ENCODE results near the gene DIRAS2.

DIRAS2 gene

DNA sequence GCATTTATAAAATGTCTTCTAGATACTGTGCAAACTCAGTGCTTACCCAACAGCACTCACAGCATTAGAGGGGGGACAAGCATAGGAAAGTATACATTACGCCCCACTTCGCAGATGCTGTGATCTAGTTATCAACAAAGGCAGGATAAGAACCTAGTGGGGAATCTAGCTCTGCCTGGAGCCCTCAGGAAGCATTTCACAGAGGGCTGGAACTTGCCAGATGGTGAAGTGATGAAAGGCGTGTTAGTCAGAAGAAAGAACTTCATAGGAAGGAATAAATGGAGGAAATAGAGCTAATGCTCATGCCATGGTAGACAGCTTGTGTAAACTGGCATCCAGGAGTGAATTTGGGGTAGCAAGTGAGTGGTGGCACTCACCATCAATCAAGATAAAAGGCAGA, 25.8 kb downstream of the DIRAS2 start:
- no peak overlapping the region for H3K27ac ChIP-seq (ENCODE audit: low read depth, low read length)
- no peak overlapping the region for H3K23ac ChIP-seq (ENCODE audit: low read length)
- no peaks in the 10 kb centered on the region for H3K27me3 ChIP-seq (ENCODE audit: insufficient read depth, low read length)
- H2BK120ac ChIP-seq (ENCODE audit: insufficient read depth, low read length, poor library complexity) = no peak overlapping the region
- H2AK5ac ChIP-seq (ENCODE audit: low read length) = no peak overlapping the region
- H3K79me2 ChIP-seq (ENCODE audit: control insufficient read depth, insufficient read depth, low read length, poor library complexity) = no peaks in the 10 kb centered on the region
- H2BK12ac ChIP-seq (ENCODE audit: low read length) = no peak overlapping the region
- H3K9ac ChIP-seq (ENCODE audit: low read length) = no peak overlapping the region
- no peak overlapping the region for H2BK5ac ChIP-seq (ENCODE audit: low read depth, low read length, poor library complexity)
- no peaks in the 10 kb centered on the region for H3K36me3 ChIP-seq (ENCODE audit: control insufficient read depth in 1 of 2, insufficient read depth in 2 of 2, low read length in 2 of 2)
- DNase-seq = peak in 1 of 2 donors; percentile 63
- H3K18ac ChIP-seq (ENCODE audit: low read length) = no peak overlapping the region
- no peaks in the 10 kb centered on the region for H3K79me1 ChIP-seq (ENCODE audit: low read length)
- no peak overlapping the region for H3K4me2 ChIP-seq (ENCODE audit: low read length)
- H4K91ac ChIP-seq (ENCODE audit: low read depth, low read length) = no peak overlapping the region
- no peak overlapping the region for H2AFZ ChIP-seq (ENCODE audit: insufficient read depth, low read length, poor library complexity)
- no peak overlapping the region for H4K12ac ChIP-seq (ENCODE audit: low read depth, low read length)
- H3K4me3 ChIP-seq (ENCODE audit: low read depth, low read length) = no peak overlapping the region
- H3K4ac ChIP-seq (ENCODE audit: low read depth, low read length) = no peak overlapping the region
- no peak overlapping the region for H4K8ac ChIP-seq (ENCODE audit: low read depth, low read length)
- H3K14ac ChIP-seq (ENCODE audit: low read length) = no peak overlapping the region
- WGBS (ENCODE audit: extremely low coverage, insufficient coverage, insufficient read length) = no CpG with 5 or more reads among the region's 3 CpGs
- no peaks in the 10 kb centered on the region for H3K9me3 ChIP-seq (ENCODE audit: insufficient read depth, low read depth, low read length)
- H3K4me1 ChIP-seq (ENCODE audit: control insufficient read depth in 1 of 2, insufficient read depth in 2 of 2, low read length in 2 of 2) = no peaks in the 10 kb centered on the region

DNA sequence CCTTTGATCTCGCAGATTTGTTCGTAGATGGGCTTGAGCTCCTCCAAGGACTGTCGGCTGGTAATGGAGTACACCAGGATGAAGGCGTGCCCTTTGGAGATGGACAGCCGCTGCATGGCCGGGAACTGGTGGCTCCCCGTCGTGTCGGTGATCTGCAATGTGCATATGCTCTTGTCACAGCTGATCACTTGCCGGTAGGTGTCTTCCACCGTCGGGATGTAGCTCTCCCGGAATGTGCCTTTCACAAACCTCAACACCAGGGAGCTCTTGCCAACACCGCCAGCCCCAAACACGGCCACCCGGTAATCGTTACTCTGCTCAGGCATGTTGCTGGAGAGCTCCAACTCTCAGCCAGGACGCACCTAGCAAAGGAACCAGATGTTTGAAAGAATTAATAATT, 29.1 kb downstream of the DIRAS2 start:
- H3K9ac ChIP-seq (ENCODE audit: low read length) = no peak overlapping the region
- no peak for DNase-seq
- no peak overlapping the region for H4K8ac ChIP-seq (ENCODE audit: low read depth, low read length)
- H3K23ac ChIP-seq (ENCODE audit: low read length) = no peak overlapping the region
- no peak overlapping the region for H3K18ac ChIP-seq (ENCODE audit: low read length)
- no peak overlapping the region for H2BK120ac ChIP-seq (ENCODE audit: insufficient read depth, low read length, poor library complexity)
- H3K4ac ChIP-seq (ENCODE audit: low read depth, low read length) = no peak overlapping the region
- no peak overlapping the region for H2BK12ac ChIP-seq (ENCODE audit: low read length)
- H3K27ac ChIP-seq (ENCODE audit: low read depth, low read length) = no peak overlapping the region
- no peak overlapping the region for H3K14ac ChIP-seq (ENCODE audit: low read length)
- H3K4me2 ChIP-seq (ENCODE audit: low read length) = no peak overlapping the region
- H3K4me3 ChIP-seq (ENCODE audit: low read depth, low read length) = no peak overlapping the region
- no peaks in the 10 kb centered on the region for H3K79me1 ChIP-seq (ENCODE audit: low read length)
- no peaks in the 10 kb centered on the region for H3K36me3 ChIP-seq (ENCODE audit: control insufficient read depth in 1 of 2, insufficient read depth in 2 of 2, low read length in 2 of 2)
- H4K12ac ChIP-seq (ENCODE audit: low read depth, low read length) = no peak overlapping the region
- H4K91ac ChIP-seq (ENCODE audit: low read depth, low read length) = no peak overlapping the region
- H3K27me3 ChIP-seq (ENCODE audit: insufficient read depth, low read length) = no peaks in the 10 kb centered on the region
- no peak overlapping the region for H2AFZ ChIP-seq (ENCODE audit: insufficient read depth, low read length, poor library complexity)
- H3K9me3 ChIP-seq (ENCODE audit: insufficient read depth, low read depth, low read length) = no peaks in the 10 kb centered on the region
- no peak overlapping the region for H2AK5ac ChIP-seq (ENCODE audit: low read length)
- H3K79me2 ChIP-seq (ENCODE audit: control insufficient read depth, insufficient read depth, low read length, poor library complexity) = no peaks in the 10 kb centered on the region
- no peaks in the 10 kb centered on the region for H3K4me1 ChIP-seq (ENCODE audit: control insufficient read depth in 1 of 2, insufficient read depth in 2 of 2, low read length in 2 of 2)
- WGBS (ENCODE audit: extremely low coverage, insufficient coverage, insufficient read length) = no CpG with 5 or more reads among the region's 18 CpGs
- no peak overlapping the region for H2BK5ac ChIP-seq (ENCODE audit: low read depth, low read length, poor library complexity)

DNA sequence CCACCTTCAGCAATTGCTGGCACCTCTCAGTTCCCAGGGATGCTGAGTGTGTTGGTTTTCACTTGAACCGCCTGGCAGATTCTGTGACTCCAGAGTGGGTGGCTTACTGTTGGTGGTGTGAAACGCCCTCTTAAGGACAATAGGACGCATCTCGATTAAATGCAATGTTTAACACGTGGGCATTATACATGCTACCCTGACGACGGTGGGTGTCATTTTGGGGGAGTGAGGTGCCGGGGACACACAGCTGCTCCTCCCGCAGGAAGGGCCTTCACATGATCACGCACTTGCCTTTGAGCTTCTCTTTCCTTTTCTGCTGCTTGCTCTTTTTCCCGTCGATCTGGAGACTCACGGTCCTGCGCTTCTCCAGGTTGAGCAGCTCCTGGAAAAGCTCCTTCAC, 29.7 kb downstream of the DIRAS2 start:
- Histone ChIP-seq H3K9me3 (ENCODE audit: insufficient read depth, low read depth, low read length) (no peaks in the 10 kb centered on the region), H3K4ac (ENCODE audit: low read depth, low read length) (no peak overlapping the region), H2BK5ac (ENCODE audit: low read depth, low read length, poor library complexity) (no peak overlapping the region), H3K23ac (ENCODE audit: low read length) (no peak overlapping the region), H4K91ac (ENCODE audit: low read depth, low read length) (no peak overlapping the region), H3K4me3 (ENCODE audit: low read depth, low read length) (no peak overlapping the region), H3K4me1 (ENCODE audit: control insufficient read depth in 1 of 2, insufficient read depth in 2 of 2, low read length in 2 of 2) (no peaks in the 10 kb centered on the region), H2BK120ac (ENCODE audit: insufficient read depth, low read length, poor library complexity) (no peak overlapping the region), H3K18ac (ENCODE audit: low read length) (no peak overlapping the region), H3K9ac (ENCODE audit: low read length) (no peak overlapping the region), H3K4me2 (ENCODE audit: low read length) (no peak overlapping the region), H3K79me1 (ENCODE audit: low read length) (no peaks in the 10 kb centered on the region), H3K36me3 (ENCODE audit: control insufficient read depth in 1 of 2, insufficient read depth in 2 of 2, low read length in 2 of 2) (no peaks in the 10 kb centered on the region), H3K27me3 (ENCODE audit: insufficient read depth, low read length) (no peaks in the 10 kb centered on the region), H2AFZ (ENCODE audit: insufficient read depth, low read length, poor library complexity) (no peak overlapping the region), H2BK12ac (ENCODE audit: low read length) (no peak overlapping the region), H4K12ac (ENCODE audit: low read depth, low read length) (no peak overlapping the region), H3K79me2 (ENCODE audit: control insufficient read depth, insufficient read depth, low read length, poor library complexity) (no peaks in the 10 kb centered on the region), H2AK5ac (ENCODE audit: low read length) (no peak overlapping the region), H4K8ac (ENCODE audit: low read depth, low read length) (no peak overlapping the region), H3K14ac (ENCODE audit: low read length) (no peak overlapping the region), H3K27ac (ENCODE audit: low read depth, low read length) (no peak overlapping the region)
- no CpG with 5 or more reads among the region's 14 CpGs for WGBS (ENCODE audit: extremely low coverage, insufficient coverage, insufficient read length)
- DNase-seq = no peak

GRCh38 chr9:90611568-90611967, 31.1 kb downstream of the DIRAS2 start:
- no peak overlapping the region for H2AFZ ChIP-seq (ENCODE audit: insufficient read depth, low read length, poor library complexity)
- H2AK5ac ChIP-seq (ENCODE audit: low read length) = no peak overlapping the region
- no peaks in the 10 kb centered on the region for H3K79me1 ChIP-seq (ENCODE audit: low read length)
- no peak overlapping the region for H3K4me2 ChIP-seq (ENCODE audit: low read length)
- no peak for DNase-seq
- H2BK12ac ChIP-seq (ENCODE audit: low read length) = no peak overlapping the region
- H3K14ac ChIP-seq (ENCODE audit: low read length) = no peak overlapping the region
- H4K8ac ChIP-seq (ENCODE audit: low read depth, low read length) = no peak overlapping the region
- no peak overlapping the region for H2BK120ac ChIP-seq (ENCODE audit: insufficient read depth, low read length, poor library complexity)
- H4K12ac ChIP-seq (ENCODE audit: low read depth, low read length) = no peak overlapping the region
- no peak overlapping the region for H4K91ac ChIP-seq (ENCODE audit: low read depth, low read length)
- H3K9ac ChIP-seq (ENCODE audit: low read length) = no peak overlapping the region
- H3K4me1 ChIP-seq (ENCODE audit: control insufficient read depth in 1 of 2, insufficient read depth in 2 of 2, low read length in 2 of 2) = peaks cover 0 to 3% of the 10 kb centered on the region in 2 experiments
- no peak overlapping the region for H2BK5ac ChIP-seq (ENCODE audit: low read depth, low read length, poor library complexity)
- H3K4me3 ChIP-seq (ENCODE audit: low read depth, low read length) = no peak overlapping the region
- H3K27ac ChIP-seq (ENCODE audit: low read depth, low read length) = no peak overlapping the region
- WGBS (ENCODE audit: extremely low coverage, insufficient coverage, insufficient read length) = no CpG with 5 or more reads among the region's 3 CpGs
- no peak overlapping the region for H3K18ac ChIP-seq (ENCODE audit: low read length)
- H3K79me2 ChIP-seq (ENCODE audit: control insufficient read depth, insufficient read depth, low read length, poor library complexity) = no peaks in the 10 kb centered on the region
- H3K9me3 ChIP-seq (ENCODE audit: insufficient read depth, low read depth, low read length) = no peaks in the 10 kb centered on the region
- no peaks in the 10 kb centered on the region for H3K27me3 ChIP-seq (ENCODE audit: insufficient read depth, low read length)
- H3K23ac ChIP-seq (ENCODE audit: low read length) = no peak overlapping the region
- H3K36me3 ChIP-seq (ENCODE audit: control insufficient read depth in 1 of 2, insufficient read depth in 2 of 2, low read length in 2 of 2) = no peaks in the 10 kb centered on the region
- no peak overlapping the region for H3K4ac ChIP-seq (ENCODE audit: low read depth, low read length)
